Smooth muscle cell (in vitro differentiated cells): ENCODE measurements around the gene TCTN2. TPM values are rescaled to one million over a fixed set of nuclear protein-coding genes. Genes with fewer than 3 reads are reported as not detected.

Experiments used
- DNase-seq: peaks from one replicate; lab custom pipeline; 2025; ENCODE audit not compliant: unreplicated experiment; lab: John Stamatoyannopoulos, UW
- H2AFZ ChIP-seq: fragments of 200-600 bp; sonication (generic); 2 replicates; pipeline ENCODE4 v1.6.0; 2016; ENCODE audit warnings: antibody characterized with exemption, low read depth, mild to moderate bottlenecking
- H3F3A ChIP-seq: fragments of 200-600 bp; sonication (generic); 2 replicates; pipeline ENCODE4 v1.6.0; 2017; ENCODE audit warnings: antibody characterized with exemption, low read depth
- H3K27ac ChIP-seq: fragments of 200-600 bp; sonication (generic); 2 replicates; pipeline ENCODE4 v1.5.1; 2016; ENCODE audit warnings: low read depth, mild to moderate bottlenecking
- H3K27me3 ChIP-seq: fragments of 200-600 bp; sonication (generic); 2 replicates; pipeline ENCODE4 v1.6.1; 2016; ENCODE audit warnings: low read depth, mild to moderate bottlenecking
- H3K36me3 ChIP-seq: fragments of 200-600 bp; sonication (generic); 2 replicates; pipeline ENCODE4 v1.5.1; 2016; ENCODE audit warnings: low read depth
- H3K4me1 ChIP-seq: fragments of 200-600 bp; sonication (generic); 2 replicates; pipeline ENCODE4 v1.5.1; 2016; ENCODE audit warnings: low read depth
- H3K4me2 ChIP-seq: fragments of 200-600 bp; sonication (generic); 2 replicates; pipeline ENCODE4 v1.6.0; 2016; ENCODE audit warnings: mild to moderate bottlenecking
- H3K4me3 ChIP-seq: fragments of 200-600 bp; sonication (generic); 2 replicates; pipeline ENCODE4 v1.5.1; 2016; ENCODE audit warnings: mild to moderate bottlenecking
- H3K79me2 ChIP-seq: fragments of 200-600 bp; sonication (generic); 2 replicates; pipeline ENCODE4 v1.6.0; 2016; ENCODE audit warnings: low read depth, mild to moderate bottlenecking
- H3K9ac ChIP-seq: fragments of 200-600 bp; sonication (generic); 2 replicates; pipeline ENCODE4 v1.6.0; 2016; ENCODE audit warnings: low read depth
- H3K9me3 ChIP-seq: fragments of 200-600 bp; sonication (generic); replicated peaks from 2 replicates; pipeline ENCODE4 v1.5.1; 2016; ENCODE audit warnings: low read depth
- H4K20me1 ChIP-seq: fragments of 200-600 bp; sonication (generic); 2 replicates; pipeline ENCODE4 v1.6.0; 2016; ENCODE audit warnings: low read depth
- CTCF ChIP-seq: fragments of 200-600 bp; sonication (generic); IDR thresholded peaks from 2 replicates; pipeline ENCODE4 v1.5.1; 2017; ENCODE audit warnings: borderline replicate concordance, mild to moderate bottlenecking, antibody characterized with exemption; ENCODE audit not compliant: insufficient read depth, poor library complexity, severe bottlenecking
- WGBS: methylation state at CpG from one replicate; pipeline ENCODE4 v1.1.7; 2016; ENCODE audit warnings: low lambda C conversion rate; 5-methylcytosine and 5-hydroxymethylcytosine counted together
- polyA plus RNA-seq: library from polyadenylated mRNA; unstranded; fragments of >200 nt; fragmentation: Nextera tagmentation; extraction: Ambion mirVana; gene quantifications from 2 replicates; pipeline ENCODE4 v1.2.1, GENCODE V29; 2016
- total RNA-seq: library from RNA; depleted of rRNA; stranded (reverse); fragments of >200 nt; gene quantifications from 2 replicates; pipeline ENCODE4 v1.2.3, GENCODE V29; 2014

Gene TCTN2
- total and polyA plus RNA-seq, 2 experiments from 2014 or later: 2.8 to 11.5 TPM

- Histone ChIP-seq H3K36me3 (peaks cover 18% of the 10 kb centered on the region), H3F3A (no peaks in the 10 kb centered on the region), H3K9me3 (no peaks in the 10 kb centered on the region), H3K4me1 (no peaks in the 10 kb centered on the region), H3K4me3 (no peak overlapping the region), H3K27ac (no peak overlapping the region), H3K4me2 (no peak overlapping the region), H3K79me2 (no peaks in the 10 kb centered on the region), H3K27me3 (no peaks in the 10 kb centered on the region), H2AFZ (no peak overlapping the region), H4K20me1 (no peaks in the 10 kb centered on the region), H3K9ac (no peak overlapping the region)
- 96% methylated on average over 10 of the region's 10 CpGs for WGBS
- DNase-seq: no peak
- TF ChIP-seq CTCF: no peak
Measured at GRCh38 chr12:123743002-123743401, 72.1 kb downstream of the TCTN2 start.

GRCh38 chr12:123744836-123745235, 73.9 kb downstream of the TCTN2 start:
- H3K27me3 ChIP-seq: no peaks in the 10 kb centered on the region
- no peak overlapping the region for H3K4me3 ChIP-seq
- H3K27ac ChIP-seq: no peak overlapping the region
- no peaks in the 10 kb centered on the region for H3K79me2 ChIP-seq
- H3K4me2 ChIP-seq: no peak overlapping the region
- H3K4me1 ChIP-seq: no peaks in the 10 kb centered on the region
- no peak for TF ChIP-seq CTCF
- H3K36me3 ChIP-seq: peaks cover 14% of the 10 kb centered on the region
- no peaks in the 10 kb centered on the region for H4K20me1 ChIP-seq
- no peak for DNase-seq
- H2AFZ ChIP-seq: no peak overlapping the region
- no peaks in the 10 kb centered on the region for H3K9me3 ChIP-seq
- no peaks in the 10 kb centered on the region for H3F3A ChIP-seq
- WGBS: 88% methylated on average over 12 of the region's 12 CpGs
- H3K9ac ChIP-seq: no peak overlapping the region

GRCh38 chr12:123747309-123747708, 76.4 kb downstream of the TCTN2 start:
- no peaks in the 10 kb centered on the region for H3K79me2 ChIP-seq

More at GRCh38 chr12:123747309-123747708, 76.4 kb downstream of the TCTN2 start:
- Histone ChIP-seq H3K27me3 (no peaks in the 10 kb centered on the region), H4K20me1 (no peaks in the 10 kb centered on the region), H3K27ac (no peak overlapping the region), H3K4me3 (no peak overlapping the region), H3K9me3 (no peaks in the 10 kb centered on the region), H3K4me1 (no peaks in the 10 kb centered on the region), H3K9ac (no peak overlapping the region), H3K4me2 (no peak overlapping the region), H3F3A (no peaks in the 10 kb centered on the region), H3K36me3 (peaks cover 16% of the 10 kb centered on the region), H2AFZ (no peak overlapping the region)
- no peak for TF ChIP-seq CTCF
- 98% methylated on average over 5 of the region's 5 CpGs for WGBS
- no peak for DNase-seq
